Neural progenitor cell (in vitro differentiated cells): ENCODE data around the gene ZFYVE21. TPM values are rescaled to one million over a fixed set of nuclear protein-coding genes. Genes with fewer than 3 reads are reported as not detected.
A peak's percentile ranks its signal among the peaks of the same experiment; 100 is the strongest.

Experiments used
- DNase-seq: peaks from one replicate; pipeline ENCODE4 v3.0.0-alpha.2; 2016; ENCODE audit warnings: low spot score
- H2AFZ ChIP-seq: fragments of 200-600 bp; sonication (generic); replicated peaks from 2 replicates; pipeline ENCODE4 v1.6.1; 2016; ENCODE audit warnings: antibody characterized with exemption
- H3F3A ChIP-seq: fragments of 200-600 bp; sonication (generic); 2 replicates; pipeline ENCODE4 v1.6.1; 2016; ENCODE audit warnings: antibody characterized with exemption, low read depth
- H3K27ac ChIP-seq: fragments of 200-600 bp; sonication (generic); 2 replicates; pipeline ENCODE4 v1.5.1; 2016; ENCODE audit warnings: mild to moderate bottlenecking
- H3K27me3 ChIP-seq: fragments of 200-600 bp; sonication (generic); 2 replicates; pipeline ENCODE4 v1.6.1; 2016; ENCODE audit warnings: mild to moderate bottlenecking, moderate library complexity
- H3K36me3 ChIP-seq: fragments of 200-600 bp; sonication (generic); 2 replicates; pipeline ENCODE4 v1.5.1; 2016
- H3K4me1 ChIP-seq: fragments of 200-600 bp; sonication (generic); 2 replicates; pipeline ENCODE4 v1.6.1; 2016; ENCODE audit warnings: mixed run types
- H3K4me2 ChIP-seq: fragments of 200-600 bp; sonication (generic); 2 replicates; pipeline ENCODE4 v1.6.1; 2016
- H3K4me3 ChIP-seq: fragments of 200-600 bp; sonication (generic); 2 replicates; pipeline ENCODE4 v1.5.1; 2016
- H3K79me2 ChIP-seq: fragments of 200-600 bp; sonication (generic); 2 replicates; pipeline ENCODE4 v1.6.1; 2016; ENCODE audit warnings: low read depth
- H3K9ac ChIP-seq: fragments of 200-600 bp; sonication (generic); 2 replicates; pipeline ENCODE4 v1.6.1; 2016
- H3K9me3 ChIP-seq: fragments of 200-600 bp; sonication (generic); 2 replicates; pipeline ENCODE4 v1.5.1; 2016; ENCODE audit warnings: low read depth
- H4K20me1 ChIP-seq: fragments of 200-600 bp; sonication (generic); 2 replicates; pipeline ENCODE4 v1.6.1; 2016; ENCODE audit warnings: low read depth
- H3K27ac Mint-ChIP-seq: 3 replicates; pipeline ENCODE4 v1.8.0; 2021; ENCODE audit warnings: mixed read lengths
- H3K27me3 Mint-ChIP-seq: 2 replicates; pipeline ENCODE4 v1.8.0; 2022; ENCODE audit warnings: low read depth, mild to moderate bottlenecking, inconsistent platforms, moderate library complexity, mixed read lengths; ENCODE audit not compliant: insufficient read depth
- H3K36me3 Mint-ChIP-seq: 3 replicates; pipeline ENCODE4 v1.8.0; 2021; ENCODE audit warnings: mixed read lengths
- H3K4me1 Mint-ChIP-seq: 3 replicates; pipeline ENCODE4 v1.8.0; 2021; ENCODE audit warnings: mixed read lengths
- H3K4me3 Mint-ChIP-seq: 3 replicates; pipeline ENCODE4 v1.8.0; 2021; ENCODE audit warnings: mild to moderate bottlenecking, moderate library complexity, mixed read lengths
- H3K9me3 Mint-ChIP-seq: 3 replicates; pipeline ENCODE4 v1.8.0; 2020; ENCODE audit warnings: mixed read lengths
- EZH2 ChIP-seq: fragments of 200-600 bp; sonication (generic); IDR thresholded peaks from 2 replicates; pipeline ENCODE4 v1.6.1; 2017; ENCODE audit warnings: antibody characterized with exemption, mild to moderate bottlenecking, moderate library complexity
- EZH2phosphoT487 ChIP-seq: fragments of 200-600 bp; sonication (generic); IDR thresholded peaks from 2 replicates; pipeline ENCODE4 v1.6.1; 2017; ENCODE audit warnings: antibody characterized with exemption
- total RNA-seq: library from RNA; depleted of rRNA; stranded (reverse); fragments of >200 nt; gene quantifications from 2 replicates; pipeline ENCODE4 v1.2.3, GENCODE V29; 2015; ENCODE audit warnings: low replicate concordance
- TF ChIP-seq, protein P1 (sequence below): fragments of 200-600 bp; sonication (generic); IDR thresholded peaks from 2 replicates; pipeline ENCODE4 v1.5.1; 2017; ENCODE audit warnings: antibody characterized with exemption, mild to moderate bottlenecking

Gene ZFYVE21
- total RNA-seq, 1 donor from 2014 or later = 46.2 TPM

DNA sequence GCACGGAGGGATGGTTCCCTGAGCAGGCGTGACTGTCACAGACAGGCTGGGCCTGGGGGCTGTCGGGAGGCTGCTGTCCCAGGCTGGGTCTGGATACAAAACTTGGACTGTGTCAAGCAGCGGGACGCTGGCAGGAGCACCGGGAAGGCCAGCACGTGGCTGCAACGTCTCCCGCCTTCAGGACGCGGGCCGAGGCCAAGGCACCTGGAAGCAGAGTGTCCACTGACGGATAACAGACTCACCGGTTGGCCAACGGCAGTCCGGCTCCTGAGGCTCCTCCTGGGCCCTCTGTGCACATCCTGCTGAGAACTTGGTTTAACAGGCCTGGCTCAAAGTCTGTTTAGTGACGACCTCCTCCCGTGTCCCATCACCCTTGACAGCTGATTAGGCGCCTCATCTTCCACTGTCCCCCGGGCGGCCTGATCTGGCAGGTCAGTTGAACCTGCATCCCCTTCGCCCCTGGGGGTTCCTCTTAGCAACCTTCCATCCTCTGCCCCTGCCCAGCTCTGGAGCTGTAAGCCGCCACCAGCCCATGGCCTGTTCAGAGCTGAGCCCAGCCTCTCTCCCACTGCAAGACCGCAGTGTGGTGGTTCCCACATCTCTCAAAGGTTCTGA is 2.9 kb upstream of the ZFYVE21 start:
- peak overlapping the region; percentile 71 for H3K4me3 Mint-ChIP-seq
- peaks cover 15% of the 10 kb centered on the region for H3F3A ChIP-seq
- no peak overlapping the region for H3K9ac ChIP-seq

DNA sequence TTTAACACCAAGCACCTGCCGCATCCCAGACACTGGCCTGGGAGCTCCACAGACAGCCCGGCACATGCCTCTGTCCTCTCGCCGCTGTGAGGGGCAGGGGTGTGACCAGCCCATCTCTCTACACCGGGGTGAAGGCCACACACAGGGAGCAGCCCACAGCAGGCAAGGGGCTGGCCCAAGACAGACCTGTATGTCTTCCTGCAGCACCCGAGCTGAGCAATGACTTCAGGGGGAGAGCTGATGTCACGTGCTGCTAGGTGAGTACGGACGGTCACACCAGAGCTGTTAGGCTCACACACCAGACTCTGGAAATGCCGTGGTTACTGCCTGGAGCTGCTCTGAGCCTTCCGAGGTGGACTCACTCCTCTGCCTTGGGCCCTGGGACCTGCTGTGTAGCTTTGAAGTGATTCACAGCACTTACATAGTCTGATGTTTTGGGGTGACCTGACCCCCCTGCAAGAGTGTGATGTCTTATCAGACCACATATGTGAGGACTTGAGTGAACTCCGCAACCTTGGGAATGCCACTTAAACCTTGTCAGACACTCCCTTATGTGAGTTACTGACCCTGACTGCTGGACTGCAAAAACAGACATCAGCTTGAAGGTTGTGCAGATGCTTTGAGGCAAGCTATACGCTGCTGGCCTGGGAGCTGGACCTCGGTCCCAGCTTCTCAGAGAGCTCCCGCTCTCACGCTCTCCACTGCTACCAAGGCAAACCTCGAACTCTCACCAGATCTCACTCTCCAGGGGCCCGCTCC is 2.1 kb upstream of the ZFYVE21 start:
- no peak overlapping the region for H3K4me3 ChIP-seq

More for the DNA sequence above, 2.9 kb upstream of the ZFYVE21 start:
- peak overlapping the region; percentile 86 for H3K27ac Mint-ChIP-seq
- H3K4me3 ChIP-seq = no peak overlapping the region
- H3K4me2 ChIP-seq = no peak overlapping the region
- peaks cover 27% of the 10 kb centered on the region for H3K4me1 ChIP-seq
- H3K9me3 Mint-ChIP-seq = no peaks in the 10 kb centered on the region
- peaks cover 63% of the 10 kb centered on the region for H4K20me1 ChIP-seq
- H3K79me2 ChIP-seq = peaks cover 46% of the 10 kb centered on the region
- no peak for DNase-seq
- H3K27me3 Mint-ChIP-seq = peaks cover 4% of the 10 kb centered on the region
- TF ChIP-seq EZH2 = no peak
- TF ChIP-seq, protein P1, sequence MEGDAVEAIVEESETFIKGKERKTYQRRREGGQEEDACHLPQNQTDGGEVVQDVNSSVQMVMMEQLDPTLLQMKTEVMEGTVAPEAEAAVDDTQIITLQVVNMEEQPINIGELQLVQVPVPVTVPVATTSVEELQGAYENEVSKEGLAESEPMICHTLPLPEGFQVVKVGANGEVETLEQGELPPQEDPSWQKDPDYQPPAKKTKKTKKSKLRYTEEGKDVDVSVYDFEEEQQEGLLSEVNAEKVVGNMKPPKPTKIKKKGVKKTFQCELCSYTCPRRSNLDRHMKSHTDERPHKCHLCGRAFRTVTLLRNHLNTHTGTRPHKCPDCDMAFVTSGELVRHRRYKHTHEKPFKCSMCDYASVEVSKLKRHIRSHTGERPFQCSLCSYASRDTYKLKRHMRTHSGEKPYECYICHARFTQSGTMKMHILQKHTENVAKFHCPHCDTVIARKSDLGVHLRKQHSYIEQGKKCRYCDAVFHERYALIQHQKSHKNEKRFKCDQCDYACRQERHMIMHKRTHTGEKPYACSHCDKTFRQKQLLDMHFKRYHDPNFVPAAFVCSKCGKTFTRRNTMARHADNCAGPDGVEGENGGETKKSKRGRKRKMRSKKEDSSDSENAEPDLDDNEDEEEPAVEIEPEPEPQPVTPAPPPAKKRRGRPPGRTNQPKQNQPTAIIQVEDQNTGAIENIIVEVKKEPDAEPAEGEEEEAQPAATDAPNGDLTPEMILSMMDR = no peak
- no peak for TF ChIP-seq EZH2phosphoT487
- H3K27me3 ChIP-seq = no peaks in the 10 kb centered on the region
- no peaks in the 10 kb centered on the region for H3K9me3 ChIP-seq
- no peaks in the 10 kb centered on the region for H3K36me3 ChIP-seq
- H3K4me1 Mint-ChIP-seq = peaks cover 40% of the 10 kb centered on the region
- no peak overlapping the region for H2AFZ ChIP-seq
- H3K36me3 Mint-ChIP-seq = peaks cover 21% of the 10 kb centered on the region
- H3K27ac ChIP-seq = no peak overlapping the region

DNA sequence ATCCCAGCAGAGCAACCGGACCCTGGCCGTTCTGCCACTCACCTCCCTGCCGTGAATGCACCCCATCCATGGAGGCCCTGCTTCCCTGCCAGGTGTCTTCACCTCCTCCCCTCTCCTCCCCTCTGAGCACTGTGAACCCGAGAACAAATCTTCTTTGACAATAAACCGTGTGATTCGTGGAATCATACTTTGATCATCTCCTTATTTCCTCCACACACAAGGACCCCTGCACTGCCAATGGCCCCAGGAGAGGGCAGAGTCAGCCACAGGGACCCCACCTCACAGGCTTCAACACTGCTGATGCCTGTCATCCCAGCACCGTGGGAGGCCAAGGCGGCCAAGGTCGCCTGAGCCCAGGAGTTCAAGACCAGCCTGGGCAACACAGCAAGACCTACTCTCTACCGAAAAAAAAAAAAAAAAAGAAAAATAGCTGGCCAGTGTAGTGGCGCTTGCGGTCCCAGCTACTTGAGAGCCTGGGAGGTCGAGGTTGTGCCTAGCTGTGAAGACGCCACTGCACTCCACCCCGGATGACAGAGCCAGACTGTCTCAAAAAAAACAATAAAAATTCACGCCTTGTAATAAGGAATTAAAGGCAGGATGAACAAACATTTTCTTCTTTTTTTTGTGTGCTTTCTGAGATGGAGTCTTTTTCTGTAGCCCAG is 1.4 kb upstream of the ZFYVE21 start:
- Histone ChIP-seq H4K20me1 (peaks cover 74% of the 10 kb centered on the region), H3K79me2 (peaks cover 61% of the 10 kb centered on the region), H3K27me3 (no peaks in the 10 kb centered on the region), H3K4me2 (peak overlapping the region; percentile 82), H3K9ac (peak overlapping the region; percentile 80), H3F3A (peaks cover 15% of the 10 kb centered on the region), H2AFZ (no peak overlapping the region), H3K27ac (no peak overlapping the region), H3K36me3 (no peaks in the 10 kb centered on the region), H3K4me1 (peaks cover 27% of the 10 kb centered on the region), H3K9me3 (no peaks in the 10 kb centered on the region), H3K4me3 (peak overlapping the region; percentile 66)
- no peak for TF ChIP-seq EZH2phosphoT487
- TF ChIP-seq, protein P1 = no peak
- TF ChIP-seq EZH2 = no peak
- Mint-ChIP-seq H3K36me3 (peaks cover 19% of the 10 kb centered on the region), H3K9me3 (no peaks in the 10 kb centered on the region), H3K27ac (peak overlapping the region; percentile 25), H3K4me1 (peaks cover 52% of the 10 kb centered on the region), H3K27me3 (peaks cover 7% of the 10 kb centered on the region), H3K4me3 (peak overlapping the region; percentile 96)
- no peak for DNase-seq

More for the DNA sequence above, 2.1 kb upstream of the ZFYVE21 start:
- no peak for TF ChIP-seq EZH2phosphoT487
- no peak for TF ChIP-seq EZH2
- TF ChIP-seq, protein P1 = no peak
- Mint-ChIP-seq H3K9me3 (no peaks in the 10 kb centered on the region), H3K4me1 (peaks cover 47% of the 10 kb centered on the region), H3K27me3 (peaks cover 4% of the 10 kb centered on the region), H3K27ac (peak overlapping the region; percentile 86), H3K36me3 (peaks cover 21% of the 10 kb centered on the region), H3K4me3 (peak overlapping the region; percentile 96)
- Histone ChIP-seq H3K79me2 (peaks cover 54% of the 10 kb centered on the region), H3K4me1 (peaks cover 27% of the 10 kb centered on the region), H3K27me3 (no peaks in the 10 kb centered on the region), H3K36me3 (no peaks in the 10 kb centered on the region), H3K9me3 (no peaks in the 10 kb centered on the region), H3K9ac (no peak overlapping the region), H3K27ac (no peak overlapping the region), H3K4me2 (no peak overlapping the region), H3F3A (peaks cover 15% of the 10 kb centered on the region), H4K20me1 (peaks cover 69% of the 10 kb centered on the region), H2AFZ (no peak overlapping the region)
- DNase-seq = no peak
